H1 (cell line): ENCODE results near the gene C14orf119. TPM values are rescaled to one million over a fixed set of nuclear protein-coding genes. Genes with fewer than 3 reads are reported as not detected.

Experiments
- CTCF ChIA-PET: fragments of 300-600 bp; sonication (Branson Sonifier 250); formaldehyde crosslinking; loops from one replicate; lab custom pipeline; 2021; ENCODE audit not compliant: partially characterized antibody; lab: Charles Lee
- POLR2A ChIA-PET: fragments of 300-600 bp; sonication (Branson Sonifier 250); formaldehyde crosslinking; loops from one replicate; lab custom pipeline; 2021; ENCODE audit warnings: inconsistent platforms; ENCODE audit not compliant: partially characterized antibody; lab: Charles Lee
- DNase-seq, 2 experiments: peaks; one replicate each; pipeline versions ENCODE4 v3.0.0 to v3.0.0-alpha.2; 2010 to 2022; ENCODE audit warnings: low spot score in 2 of 2, low read depth in 1 of 2, mixed read lengths in 1 of 2
- FAIRE-seq: peaks from 2 replicates; lab custom pipeline; 2011; peaks lifted over from hg19 to GRCh38; lab: Jason Lieb, UNC
- H2AFZ ChIP-seq: 2 replicates; pipeline ENCODE4 v1.8.1; 2012; ENCODE audit warnings: low read length, inconsistent platforms
- H2AK5ac ChIP-seq: 2 replicates; pipeline ENCODE4 v1.6.1; 2013; ENCODE audit warnings: low read depth, low read length
- H2BK120ac ChIP-seq: replicated peaks from 2 replicates; pipeline ENCODE3; 2013; ENCODE audit warnings: low read depth, low read length, inconsistent platforms
- H2BK12ac ChIP-seq: 2 replicates; pipeline ENCODE4 v1.6.1; 2013; ENCODE audit warnings: low read depth, low read length
- H2BK15ac ChIP-seq: 2 replicates; pipeline ENCODE4 v1.6.1; 2013; ENCODE audit warnings: low read length
- H2BK20ac ChIP-seq: 2 replicates; pipeline ENCODE4 v1.6.1; 2013; ENCODE audit warnings: low read length
- H2BK5ac ChIP-seq: 2 replicates; pipeline ENCODE4 v1.6.1; 2013; ENCODE audit warnings: low read depth, low read length
- H3K14ac ChIP-seq: 2 replicates; pipeline ENCODE4 v1.6.1; 2013; ENCODE audit warnings: inconsistent platforms; ENCODE audit not compliant: insufficient read length
- H3K18ac ChIP-seq: 2 replicates; pipeline ENCODE4 v1.6.1; 2013; ENCODE audit warnings: low read length; ENCODE audit errors: extremely low read depth
- H3K23ac ChIP-seq: 2 replicates; pipeline ENCODE4 v1.6.1; 2013; ENCODE audit warnings: inconsistent platforms; ENCODE audit not compliant: insufficient read length
- H3K23me2 ChIP-seq: 2 replicates; pipeline ENCODE4 v1.6.1; 2013; ENCODE audit warnings: low read depth, low read length
- H3K27ac ChIP-seq: 2 replicates; pipeline ENCODE4 v1.6.1; 2011; ENCODE audit warnings: low read depth, low read length, inconsistent platforms
- H3K27me3 ChIP-seq, 4 experiments: replicated peaks in 1 of 4; 1 replicate in 1 of 4; 2 replicates in 3 of 4; pipeline versions ENCODE4 v1.6.1 to v1.8.1; 2011 to 2013; ENCODE audit warnings: low read length in 3 of 4, mild to moderate bottlenecking in 3 of 4, inconsistent platforms in 2 of 4, mixed read lengths in 2 of 4, moderate library complexity in 1 of 4; ENCODE audit not compliant: control insufficient read depth in 3 of 4, insufficient read depth in 3 of 4; ENCODE audit errors: extremely low read depth in 1 of 4
- H3K36me3 ChIP-seq, 4 experiments: 2 replicates each; pipeline versions ENCODE4 v1.6.1 to v1.8.1; 2011 to 2013; ENCODE audit warnings: mild to moderate bottlenecking in 4 of 4, low read length in 3 of 4, moderate library complexity in 2 of 4, control low read depth in 1 of 4, inconsistent platforms in 1 of 4; ENCODE audit not compliant: insufficient read depth in 4 of 4, control insufficient read depth in 2 of 4
- H3K4ac ChIP-seq: replicated peaks from 2 replicates; pipeline ENCODE3; 2013; ENCODE audit warnings: low read length, low read depth, mixed read lengths, inconsistent platforms; ENCODE audit not compliant: insufficient read length
- H3K4me1 ChIP-seq, 4 experiments: replicated peaks in 1 of 4; 1 replicate in 1 of 4; 2 replicates in 3 of 4; pipeline versions ENCODE4 v1.6.1 to v1.8.1; 2011 to 2013; ENCODE audit warnings: low read length in 3 of 4, inconsistent platforms in 2 of 4, mixed read lengths in 1 of 4; ENCODE audit not compliant: insufficient read depth in 4 of 4, control insufficient read depth in 3 of 4
- H3K4me2 ChIP-seq, 2 experiments: 2 replicates each; pipeline versions ENCODE4 v1.6.1 to v1.8.1; 2011 to 2013; ENCODE audit warnings: low read depth in 2 of 2, low read length in 2 of 2, control low read depth in 1 of 2, inconsistent platforms in 1 of 2, mild to moderate bottlenecking in 1 of 2; ENCODE audit not compliant: insufficient read depth in 1 of 2
- H3K4me3 ChIP-seq, 4 experiments: fragments of 200-600, 300-600 bp in 1 of 4; sonication (generic), shearing (Covaris generic), sonication (Bioruptor Twin) in 1 of 4; 2 replicates each; pipeline versions ENCODE4 v1.5.1 to v1.8.1; 2011 to 2016; ENCODE audit warnings: low read length in 4 of 4, low read depth in 3 of 4, control low read depth in 2 of 4, inconsistent platforms in 2 of 4, mild to moderate bottlenecking in 2 of 4, mixed read lengths in 1 of 4, moderate library complexity in 1 of 4; ENCODE audit not compliant: insufficient read depth in 2 of 4; ENCODE audit errors: extremely low read depth in 1 of 4
- H3K56ac ChIP-seq: replicated peaks from 2 replicates; pipeline ENCODE3; 2013; ENCODE audit warnings: low read depth, mild to moderate bottlenecking, mixed read lengths, low read length, inconsistent platforms; ENCODE audit not compliant: insufficient read length
- H3K79me1 ChIP-seq: 2 replicates; pipeline ENCODE4 v1.6.1; 2013; ENCODE audit warnings: low read depth, low read length, control low read depth
- H3K79me2 ChIP-seq, 2 experiments: 2 replicates each; pipeline versions ENCODE4 v1.6.1 to v1.8.1; 2012 to 2013; ENCODE audit warnings: low read length in 2 of 2, mild to moderate bottlenecking in 2 of 2, inconsistent platforms in 1 of 2; ENCODE audit not compliant: insufficient read depth in 2 of 2, control insufficient read depth in 1 of 2
- H3K9ac ChIP-seq, 4 experiments: replicated peaks in 1 of 4; 1 replicate in 1 of 4; 2 replicates in 3 of 4; pipeline versions ENCODE4 v1.6.1 to v1.8.1; 2011 to 2013; ENCODE audit warnings: low read depth in 3 of 4, low read length in 3 of 4, control low read depth in 2 of 4, mild to moderate bottlenecking in 2 of 4, moderate library complexity in 2 of 4, inconsistent platforms in 1 of 4; ENCODE audit errors: extremely low read depth in 1 of 4
- H3K9me3 ChIP-seq, 2 experiments: 2 replicates each; pipeline versions ENCODE4 v1.6.1 to v1.8.1; 2012 to 2013; ENCODE audit warnings: mild to moderate bottlenecking in 2 of 2, moderate library complexity in 2 of 2, control low read depth in 1 of 2, inconsistent platforms in 1 of 2, low read depth in 1 of 2, low read length in 1 of 2, mixed read lengths in 1 of 2; ENCODE audit not compliant: insufficient read depth in 2 of 2
- H4K20me1 ChIP-seq, 2 experiments: replicated peaks in 1 of 2; 2 replicates each; pipeline versions ENCODE3 to v1.8.1; 2011 to 2013; ENCODE audit warnings: inconsistent platforms in 2 of 2, low read length in 2 of 2, mild to moderate bottlenecking in 1 of 2; ENCODE audit not compliant: insufficient read depth in 2 of 2, control insufficient read depth in 1 of 2
- H4K5ac ChIP-seq: 2 replicates; pipeline ENCODE4 v1.6.1; 2013; ENCODE audit warnings: low read length, low read depth, mixed read lengths, inconsistent platforms; ENCODE audit not compliant: insufficient read length
- H4K8ac ChIP-seq: 2 replicates; pipeline ENCODE4 v1.8.0; 2013; ENCODE audit warnings: mild to moderate bottlenecking, moderate library complexity, low read length, inconsistent platforms; ENCODE audit not compliant: insufficient read depth; ENCODE audit errors: extremely low read depth
- H4K91ac ChIP-seq: replicated peaks from 2 replicates; pipeline ENCODE3; 2013; ENCODE audit warnings: low read length, mixed read lengths, inconsistent platforms; ENCODE audit not compliant: insufficient read length
- BCL11A ChIP-seq, 2 experiments: IDR thresholded peaks; one replicate each; pipeline ENCODE4 v1.6.1; 2011; ENCODE audit warnings: low read depth in 2 of 2, low read length in 2 of 2, mild to moderate bottlenecking in 2 of 2
- EZH2 ChIP-seq: fragments of 200-600 bp; sonication (generic); IDR thresholded peaks from 2 replicates; pipeline ENCODE4 v1.7.1; 2012; ENCODE audit warnings: low read depth, mild to moderate bottlenecking, moderate library complexity, low read length, inconsistent platforms; ENCODE audit not compliant: severe bottlenecking
- NANOG ChIP-seq: IDR thresholded peaks from 2 replicates; pipeline ENCODE4 v1.6.1; 2011; ENCODE audit warnings: low read length, low read depth, mild to moderate bottlenecking, inconsistent platforms; ENCODE audit not compliant: insufficient read depth, poor library complexity, severe bottlenecking
- SP4 ChIP-seq: IDR thresholded peaks from 2 replicates; pipeline ENCODE4 v1.6.1; 2012; ENCODE audit warnings: low read length, inconsistent platforms
- SRF ChIP-seq: IDR thresholded peaks from 2 replicates; pipeline ENCODE4 v1.6.1; 2011; ENCODE audit warnings: mild to moderate bottlenecking, low read depth, low read length, moderate library complexity
- WGBS, 2 experiments: shearing (Covaris generic) in 1 of 2; methylation state at CpG; one replicate each; pipeline versions ENCODE4 v1.1.6 to v1.1.7; 2013 to 2015; ENCODE audit warnings: low lambda C conversion rate in 2 of 2, mixed read lengths in 2 of 2, inconsistent platforms in 1 of 2, low coverage in 1 of 2, missing lambda C conversion rate in 1 of 2; ENCODE audit not compliant: insufficient replicate concordance in 2 of 2, insufficient coverage in 1 of 2, insufficient read length in 1 of 2; ENCODE audit errors: extremely low coverage in 1 of 2, missing lambda C conversion rate in 1 of 2; 5-methylcytosine and 5-hydroxymethylcytosine counted together
- polyA plus RNA-seq, 7 experiments: library from polyadenylated mRNA; depleted of rRNA in 3 of 7; stranded (reverse) in 5 of 7; unstranded in 2 of 7; fragments of >200 nt in 5 of 7; fragments of 200-250 nt in 2 of 7; gene quantifications; 1 replicate in 5 of 7; 2 replicates in 1 of 7; 4 replicates in 1 of 7; pipeline versions ENCODE4 v1.2.1 to v1.2.3, GENCODE V29; 2011 to 2013; ENCODE audit warnings: missing spikeins in 2 of 7, mixed read lengths in 2 of 7
- total RNA-seq: library from RNA; stranded (reverse); fragmentation: NEBNext Ultra II Directional; extraction: Animal tissue kit (Norgen Biotek cat#: 25700); gene quantifications from 2 replicates; pipeline ENCODE4 v1.2.1, GENCODE V29; 2021

C14orf119 gene
- total and polyA plus RNA-seq, 2 of the 8 experiments (the other 6 are each of a cell fraction or from before 2014, with no cell fraction given): 78.1 to 94.0 TPM

DNA sequence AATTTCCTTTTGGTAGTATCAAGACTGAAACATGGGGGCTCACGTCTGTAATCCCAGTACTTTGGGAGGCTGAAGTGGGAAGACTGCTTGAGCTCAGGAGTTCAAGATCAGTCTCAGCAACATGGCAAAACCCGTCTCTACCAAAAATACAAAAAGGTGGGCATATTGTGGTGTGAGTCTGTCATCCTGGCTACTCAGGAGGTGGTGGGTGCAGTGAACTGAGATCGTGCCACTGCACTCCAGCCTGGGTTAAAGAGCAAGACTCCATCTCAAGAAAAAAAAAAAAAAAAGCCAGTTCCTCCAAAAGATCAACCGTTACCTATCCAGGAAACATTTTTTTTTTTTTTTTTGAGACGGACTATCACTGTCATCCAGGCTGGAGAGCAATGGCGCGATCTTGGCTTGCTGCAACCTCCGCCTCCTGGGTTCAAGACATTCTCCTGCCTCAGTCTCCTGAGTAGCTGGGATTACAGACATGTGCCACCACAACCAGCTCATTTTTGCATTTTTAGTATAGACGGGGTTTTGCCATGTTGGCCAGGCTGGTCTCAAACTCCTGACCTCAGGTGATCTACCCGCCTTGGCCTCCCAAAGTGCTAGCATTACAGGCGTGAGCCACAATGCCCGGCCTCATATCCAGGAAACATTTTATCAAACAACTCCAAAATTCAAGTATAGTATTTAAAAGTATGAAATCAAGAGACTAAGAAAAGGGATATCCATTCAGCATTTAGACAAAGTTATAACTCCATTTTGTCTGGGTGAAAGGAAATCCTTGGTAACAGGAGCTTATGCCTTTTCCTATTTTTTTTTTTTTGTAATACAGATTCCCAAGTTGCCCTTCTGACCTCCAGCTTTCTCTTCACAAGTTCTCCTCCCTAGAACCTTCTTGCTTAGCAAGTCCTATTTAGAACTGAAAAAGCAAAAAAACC is 3.7 kb upstream of the C14orf119 start:
- Histone ChIP-seq H3K79me1 (peaks cover 4% of the 10 kb centered on the region; the same call in 1 of the 2 replicates), H3K9me3 (no peaks in the 10 kb centered on the region), H3K4ac (no peak overlapping the region), H3K27ac (no peak overlapping the region), H2BK120ac (no peak overlapping the region), H2BK15ac (no peak overlapping the region), H2AK5ac (no peak overlapping the region), H3K4me1 (no peaks in the 10 kb centered on the region; a peak in 2 of 7 replicates), H3K18ac (no peak overlapping the region), H3K56ac (no peak overlapping the region), H3K14ac (no peak overlapping the region), H2AFZ (no peak overlapping the region), H2BK20ac (no peak overlapping the region), H4K20me1 (peaks cover 6 to 9% of the 10 kb centered on the region in 2 experiments), H3K27me3 (no peaks in the 10 kb centered on the region), H4K8ac (no peak overlapping the region), H3K79me2 (peaks cover 16 to 50% of the 10 kb centered on the region in 2 experiments), H4K91ac (no peak overlapping the region), H4K5ac (no peak overlapping the region), H3K9ac (no peak overlapping the region), H3K4me2 (no peak overlapping the region), H2BK5ac (no peak overlapping the region), H3K23ac (no peak overlapping the region), H3K23me2 (peaks cover 5% of the 10 kb centered on the region; the same call in 1 of the 2 replicates), H3K36me3 (peaks cover 26 to 63% (median 46%) of the 10 kb centered on the region in 4 experiments), H3K4me3 (no peak overlapping the region), H2BK12ac (no peak overlapping the region)
- DNase-seq (no peak), FAIRE-seq (no peak)
- POLR2A ChIA-PET: interaction anchor here (0.6 to 2.5 kb wide), 16 partner anchors 8 to 232 kb away, joined by 3 to 14 read pairs (median 3); partner anchors contain the start of genes CIROP, PABPN1 and SLC7A8
- no peak for TF ChIP-seq SRF
- TF ChIP-seq SP4: no peak
- TF ChIP-seq NANOG: no peak
- TF ChIP-seq BCL11A (IDR thresholded peaks at IDR 0.05; ENCODE audit: low read depth in 2 of 2, low read length in 2 of 2): no peak
- no peak for TF ChIP-seq EZH2
- CTCF ChIA-PET: interaction anchor here (0.6 to 4.6 kb wide), 12 partner anchors 12 to 164 kb away, joined by 3 to 56 read pairs (median 4); no protein-coding TSS in a partner anchor
- WGBS, 2 experiments: 92% methylated on average over 10 of the region's 12 CpGs; no CpG with 5 or more reads in 1 of the 2 experiments
